DND-41 (cell line): ENCODE measurements around the gene BRIP1.

ENCODE experiments used
- ATAC-seq: fragments of 200-7000 bp; cut with Tn5 transposase; 3 replicates; pipeline ENCODE4 v1.9.1; 2021; ENCODE audit warnings: low read depth; ENCODE audit not compliant: insufficient read depth
- DNase-seq: peaks from one replicate; pipeline ENCODE4 v3.0.0-alpha.2; 2020
- H2AFZ ChIP-seq: 2 replicates; pipeline ENCODE4 v1.6.0; 2012; ENCODE audit warnings: low read depth, low read length
- H3K27ac ChIP-seq: 2 replicates; pipeline ENCODE4 v1.5.1; 2012; ENCODE audit warnings: low read length, inconsistent platforms
- H3K27me3 ChIP-seq: fragments of 200-600 bp; sonication (generic); 2 replicates; pipeline ENCODE4 v1.6.0; 2012; ENCODE audit warnings: low read length, mild to moderate bottlenecking, inconsistent platforms; ENCODE audit not compliant: insufficient read depth, poor library complexity
- H3K36me3 ChIP-seq: 2 replicates; pipeline ENCODE4 v1.5.1; 2012; ENCODE audit warnings: low read length, inconsistent platforms; ENCODE audit not compliant: insufficient read depth
- H3K4me1 ChIP-seq: 2 replicates; pipeline ENCODE4 v1.5.1; 2012; ENCODE audit warnings: mild to moderate bottlenecking, low read length; ENCODE audit not compliant: insufficient read depth
- H3K4me2 ChIP-seq: 2 replicates; pipeline ENCODE4 v1.6.0; 2012; ENCODE audit warnings: mild to moderate bottlenecking, moderate library complexity, low read length, inconsistent platforms; ENCODE audit not compliant: insufficient read depth
- H3K4me3 ChIP-seq, 2 experiments: fragments of 200-600 bp in 1 of 2; shearing (Covaris generic) in 1 of 2; 2 replicates each; pipeline ENCODE4 v1.5.1; 2012 to 2016; ENCODE audit warnings: inconsistent platforms in 2 of 2, low read length in 2 of 2, mild to moderate bottlenecking in 2 of 2, low read depth in 1 of 2, moderate library complexity in 1 of 2
- H3K79me2 ChIP-seq: 2 replicates; pipeline ENCODE4 v1.6.0; 2012; ENCODE audit warnings: low read length, inconsistent platforms; ENCODE audit not compliant: insufficient read depth
- H3K9ac ChIP-seq: 2 replicates; pipeline ENCODE4 v1.6.0; 2012; ENCODE audit warnings: low read depth, mild to moderate bottlenecking, inconsistent platforms, low read length, moderate library complexity
- H3K9me3 ChIP-seq: 2 replicates; pipeline ENCODE4 v1.5.1; 2012; ENCODE audit warnings: low read length, moderate library complexity, mild to moderate bottlenecking, inconsistent platforms; ENCODE audit not compliant: insufficient read depth, severe bottlenecking
- H4K20me1 ChIP-seq: 2 replicates; pipeline ENCODE4 v1.6.0; 2012; ENCODE audit warnings: low read length; ENCODE audit not compliant: insufficient read depth
- CTCF ChIP-seq: IDR thresholded peaks from 2 replicates; pipeline ENCODE4 v1.5.1; 2012; ENCODE audit warnings: borderline replicate concordance, low read length, moderate library complexity, mild to moderate bottlenecking; ENCODE audit not compliant: poor library complexity, severe bottlenecking; ENCODE audit errors: extremely low read depth
- EZH2 ChIP-seq: IDR thresholded peaks from 3 replicates; pipeline ENCODE4 v1.6.1; 2012; ENCODE audit warnings: borderline replicate concordance, low read depth, mild to moderate bottlenecking, moderate library complexity, low read length, inconsistent platforms; ENCODE audit not compliant: severe bottlenecking

BRIP1 gene

GRCh38 chr17:61701334-61701733, 162.0 kb downstream of the BRIP1 start:
- DNase-seq (no peak), ATAC-seq (no peak)
- Histone ChIP-seq H3K4me1 (no peaks in the 10 kb centered on the region), H3K79me2 (no peaks in the 10 kb centered on the region), H4K20me1 (no peaks in the 10 kb centered on the region), H3K9me3 (peaks cover 35% of the 10 kb centered on the region), H3K27ac (no peak overlapping the region), H3K9ac (no peak overlapping the region), H3K36me3 (peaks cover 10% of the 10 kb centered on the region; the same call in 1 of the 2 replicates), H3K4me3 (no peak overlapping the region), H2AFZ (no peak overlapping the region), H3K4me2 (no peak overlapping the region), H3K27me3 (no peaks in the 10 kb centered on the region)
- TF ChIP-seq CTCF = no peak
- TF ChIP-seq EZH2 = no peak

GRCh38 chr17:61700252-61700651, 163.1 kb downstream of the BRIP1 start:
- Histone ChIP-seq H3K27me3 (no peaks in the 10 kb centered on the region), H3K79me2 (no peaks in the 10 kb centered on the region), H3K36me3 (peaks cover 10% of the 10 kb centered on the region; the same call in 1 of the 2 replicates), H3K4me1 (no peaks in the 10 kb centered on the region), H4K20me1 (no peaks in the 10 kb centered on the region), H2AFZ (no peak overlapping the region), H3K27ac (no peak overlapping the region), H3K4me3 (no peak overlapping the region), H3K4me2 (no peak overlapping the region), H3K9me3 (peaks cover 35% of the 10 kb centered on the region), H3K9ac (no peak overlapping the region)
- no peak for DNase-seq
- TF ChIP-seq EZH2 = no peak
- TF ChIP-seq CTCF = no peak
- ATAC-seq = no peak

- DNase-seq (no peak), ATAC-seq (no peak)
- Histone ChIP-seq H2AFZ (no peak overlapping the region), H3K9me3 (peaks cover 35% of the 10 kb centered on the region), H3K27me3 (no peaks in the 10 kb centered on the region), H3K4me2 (no peak overlapping the region), H3K4me3 (no peak overlapping the region), H3K4me1 (no peaks in the 10 kb centered on the region), H3K36me3 (peaks cover 10% of the 10 kb centered on the region; the same call in 1 of the 2 replicates), H4K20me1 (no peaks in the 10 kb centered on the region), H3K79me2 (no peaks in the 10 kb centered on the region), H3K27ac (no peak overlapping the region), H3K9ac (no peak overlapping the region)
- TF ChIP-seq EZH2 (no peak), CTCF (no peak)
Observed at GRCh38 chr17:61699694-61700093, 163.6 kb downstream of the BRIP1 start.

- DNase-seq = no peak
- H3K4me1 ChIP-seq = no peaks in the 10 kb centered on the region
- H3K4me3 ChIP-seq = no peak overlapping the region
- no peaks in the 10 kb centered on the region for H3K79me2 ChIP-seq
- ATAC-seq = no peak
- no peak overlapping the region for H3K27ac ChIP-seq
- peaks cover 10% of the 10 kb centered on the region; the same call in 1 of the 2 replicates for H3K36me3 ChIP-seq
- H3K9ac ChIP-seq = no peak overlapping the region
- H3K4me2 ChIP-seq = no peak overlapping the region
- no peaks in the 10 kb centered on the region for H3K27me3 ChIP-seq
- peaks cover 35% of the 10 kb centered on the region for H3K9me3 ChIP-seq
- no peak for TF ChIP-seq CTCF
- H2AFZ ChIP-seq = no peak overlapping the region
- H4K20me1 ChIP-seq = no peaks in the 10 kb centered on the region
Observed at GRCh38 chr17:61699032-61699431, 164.3 kb downstream of the BRIP1 start.
